GM20000 (cell line): ENCODE results near the gene IL25.

Source experiments
- DNase-seq: peaks from one replicate; pipeline ENCODE4 v3.0.0; 2012; ENCODE audit warnings: low spot score
- TF ChIP-seq, protein P1 (sequence below): IDR thresholded peaks from 2 replicates; pipeline ENCODE4 v1.5.1; 2012; ENCODE audit warnings: mild to moderate bottlenecking, control low read depth; ENCODE audit errors: extremely low read depth, missing control alignments

Gene IL25

DNA sequence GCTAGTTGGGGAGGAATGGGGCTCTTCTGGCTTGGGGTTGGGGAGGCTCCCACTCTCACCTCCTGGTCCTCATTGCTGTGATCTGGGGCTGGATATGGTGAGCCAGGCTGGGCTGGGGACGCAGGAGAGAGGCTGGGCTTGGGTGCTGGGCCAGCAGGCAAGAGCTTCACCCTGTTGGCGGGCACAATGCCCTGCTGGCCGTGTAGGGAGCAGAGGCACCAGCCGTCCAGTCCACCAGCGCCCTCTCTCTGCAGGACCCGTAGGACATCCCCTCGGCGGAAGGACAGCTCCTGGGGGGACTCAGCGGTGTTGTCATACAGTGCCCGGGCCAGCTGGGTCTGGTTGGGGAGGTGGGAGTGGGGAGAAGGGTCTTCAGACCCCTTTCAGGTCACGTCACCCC lies 12.1 kb upstream of the IL25 start:
- no peak for DNase-seq
- TF ChIP-seq, protein P1, sequence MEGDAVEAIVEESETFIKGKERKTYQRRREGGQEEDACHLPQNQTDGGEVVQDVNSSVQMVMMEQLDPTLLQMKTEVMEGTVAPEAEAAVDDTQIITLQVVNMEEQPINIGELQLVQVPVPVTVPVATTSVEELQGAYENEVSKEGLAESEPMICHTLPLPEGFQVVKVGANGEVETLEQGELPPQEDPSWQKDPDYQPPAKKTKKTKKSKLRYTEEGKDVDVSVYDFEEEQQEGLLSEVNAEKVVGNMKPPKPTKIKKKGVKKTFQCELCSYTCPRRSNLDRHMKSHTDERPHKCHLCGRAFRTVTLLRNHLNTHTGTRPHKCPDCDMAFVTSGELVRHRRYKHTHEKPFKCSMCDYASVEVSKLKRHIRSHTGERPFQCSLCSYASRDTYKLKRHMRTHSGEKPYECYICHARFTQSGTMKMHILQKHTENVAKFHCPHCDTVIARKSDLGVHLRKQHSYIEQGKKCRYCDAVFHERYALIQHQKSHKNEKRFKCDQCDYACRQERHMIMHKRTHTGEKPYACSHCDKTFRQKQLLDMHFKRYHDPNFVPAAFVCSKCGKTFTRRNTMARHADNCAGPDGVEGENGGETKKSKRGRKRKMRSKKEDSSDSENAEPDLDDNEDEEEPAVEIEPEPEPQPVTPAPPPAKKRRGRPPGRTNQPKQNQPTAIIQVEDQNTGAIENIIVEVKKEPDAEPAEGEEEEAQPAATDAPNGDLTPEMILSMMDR: no peak

DNA sequence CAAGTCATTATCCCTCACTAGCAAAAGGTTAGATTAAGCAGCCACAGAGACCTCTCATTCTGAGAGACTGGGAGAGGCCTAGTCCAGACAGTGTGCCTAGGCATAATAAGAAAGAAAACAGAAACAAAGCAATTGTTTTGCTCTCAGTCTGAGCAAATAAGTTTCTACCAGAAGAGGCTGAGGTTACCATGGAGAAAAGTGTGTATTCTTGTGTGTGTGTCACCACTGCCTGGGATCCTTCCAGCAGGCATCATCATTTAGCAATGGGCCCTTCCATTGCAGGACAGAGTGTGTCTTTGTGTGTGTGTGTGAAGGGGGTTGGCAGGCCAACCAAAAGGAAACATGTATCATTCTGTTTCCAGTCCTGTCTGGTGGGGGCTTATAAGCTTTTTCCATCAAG lies 11.3 kb upstream of the IL25 start:
- no peak for DNase-seq
- TF ChIP-seq, protein P1: no peak

DNA sequence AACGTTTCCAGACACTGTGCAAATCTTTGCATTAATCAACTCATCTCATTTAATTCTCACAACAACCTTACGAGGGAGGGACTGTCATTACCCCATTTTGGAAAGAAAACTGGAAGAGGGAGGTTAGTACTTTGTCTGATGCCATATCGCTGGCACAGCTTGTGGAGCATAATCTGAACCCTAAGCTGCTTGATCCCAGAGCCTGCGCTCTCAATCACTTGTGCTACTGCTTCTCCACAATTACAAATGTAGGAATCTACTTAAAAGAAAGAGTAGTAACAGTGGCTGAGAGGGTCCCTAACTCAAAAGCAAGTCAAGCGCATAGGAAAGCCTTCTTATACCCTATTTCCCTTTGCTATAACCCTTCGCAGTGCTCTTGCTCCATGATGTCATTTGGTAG lies 10.8 kb upstream of the IL25 start:
- no peak for DNase-seq
- TF ChIP-seq, protein P1: no peak

DNA sequence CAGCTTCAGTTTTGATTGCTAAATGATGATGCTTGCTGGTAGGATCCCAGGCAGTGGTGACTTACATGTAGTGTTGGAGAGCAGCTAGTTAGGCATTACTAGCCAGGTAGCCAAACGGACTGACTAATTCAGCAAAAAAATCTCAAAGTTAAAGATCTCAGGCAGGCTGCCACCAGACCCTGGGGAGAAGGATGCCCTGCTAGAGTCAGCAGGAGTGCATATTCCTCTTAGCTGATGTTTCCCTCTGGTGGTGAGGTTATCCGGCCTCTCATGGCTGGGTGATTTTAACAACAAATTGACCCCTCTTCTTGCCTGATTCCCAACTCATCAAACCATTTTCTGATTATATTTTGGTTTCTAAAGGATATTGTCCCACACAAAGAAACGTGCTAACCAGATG lies 10.4 kb upstream of the IL25 start:
- no peak for DNase-seq

DNA sequence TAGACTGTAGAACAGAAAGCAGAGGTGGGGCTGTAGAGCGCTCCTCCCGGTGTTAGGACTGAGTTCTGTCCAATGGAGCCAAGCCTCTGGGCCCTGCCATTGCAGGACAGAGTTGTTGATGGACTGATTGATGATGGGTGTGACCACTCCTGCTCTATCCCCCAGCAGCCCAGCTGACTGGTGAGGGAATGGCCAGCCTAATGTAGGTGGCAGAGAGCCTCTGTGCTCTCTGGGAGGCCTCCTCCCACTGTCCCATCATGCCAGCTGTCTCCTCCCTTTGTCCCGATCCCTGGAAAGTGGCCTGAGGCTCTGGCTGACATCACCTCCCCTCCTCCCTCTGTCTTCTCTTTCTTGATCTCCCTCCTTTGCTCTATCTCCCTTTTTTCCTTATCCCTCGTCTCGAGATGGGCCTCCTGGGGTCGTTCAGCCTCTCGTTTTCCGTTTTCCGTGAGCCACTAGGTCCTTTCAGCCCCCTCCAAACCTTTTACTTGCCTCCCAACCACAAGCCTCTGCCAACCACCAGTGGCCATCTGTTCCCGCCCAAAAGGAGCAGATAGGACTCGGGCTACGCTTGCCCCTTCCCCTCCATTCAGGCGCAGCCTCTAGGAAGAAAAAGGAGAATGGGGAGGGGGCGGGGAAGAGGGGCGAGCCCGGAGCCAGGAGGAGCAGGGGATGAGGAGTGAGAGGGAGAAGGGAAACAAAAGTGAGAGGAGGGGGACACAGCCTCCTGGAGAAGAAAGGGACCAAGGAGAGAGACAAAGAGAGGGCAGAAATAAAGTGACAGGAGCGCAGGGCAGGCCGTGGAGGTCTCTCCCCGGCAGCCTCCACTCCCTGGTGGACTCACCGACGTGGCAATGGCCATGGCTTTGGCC lies 8.2 kb upstream of the IL25 start:
- no peak for DNase-seq

More for the DNA sequence above, 10.4 kb upstream of the IL25 start:
- TF ChIP-seq, protein P1: no peak

DNA sequence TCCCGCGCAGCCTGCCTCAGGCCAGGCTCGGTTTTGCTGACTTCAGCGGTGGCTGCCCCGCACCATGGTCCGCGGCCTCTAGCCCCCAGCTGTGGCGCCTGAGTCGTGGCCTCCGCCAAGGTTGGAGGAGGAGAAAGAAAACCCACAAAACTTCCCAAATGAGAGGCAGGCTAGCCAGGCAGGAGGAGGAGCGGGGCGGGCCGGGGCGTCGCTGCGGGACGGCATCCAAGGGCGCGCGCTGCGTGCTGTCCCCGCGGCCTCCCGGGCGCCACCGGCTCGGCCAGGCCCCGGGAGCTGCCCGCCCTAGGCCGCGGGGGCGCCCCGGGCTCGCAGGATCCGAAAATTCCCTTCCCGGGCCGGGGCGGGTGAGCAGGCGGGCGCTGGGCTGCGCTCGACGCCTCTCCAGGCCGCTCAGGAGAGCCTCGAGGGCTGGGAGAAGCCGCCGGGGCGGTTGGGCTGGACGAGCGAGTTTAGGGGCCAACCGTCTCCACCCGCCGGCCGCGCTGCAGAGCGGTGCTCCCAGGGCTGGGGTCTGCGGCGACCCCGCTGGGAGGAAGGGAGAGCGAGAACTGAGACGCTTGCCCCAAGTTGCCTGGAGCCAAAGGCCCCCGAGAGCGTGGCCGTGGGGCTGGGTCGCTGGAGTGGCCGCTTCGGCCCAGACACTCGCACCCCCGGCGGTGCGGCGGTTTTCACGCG lies 7.4 kb upstream of the IL25 start, which contains the start of gene EFS:
TSS of gene EFS (minus strand) at position 137 of the 696 bp plus-strand sequence. CDS start 147 bp downstream, outside the sequence.
- DNase-seq: no peak
- TF ChIP-seq, protein P1: no peak

More for the DNA sequence above, 8.2 kb upstream of the IL25 start:
- TF ChIP-seq, protein P1: no peak
